OCI-LY3 (cell line): ENCODE data around the gene TECR.

Experiments used
- H2AFZ ChIP-seq: fragments of 200-600, 300-600 bp; shearing (Covaris generic); 2 replicates; pipeline ENCODE4 v1.6.0; 2014; ENCODE audit warnings: antibody characterized with exemption, low read depth, low read length
- H3K27ac ChIP-seq: fragments of 200-600, 300-600 bp; sonication (generic); 2 replicates; pipeline ENCODE4 v1.5.1; 2014; ENCODE audit warnings: mild to moderate bottlenecking, low read length, moderate library complexity, mixed read lengths
- H3K27me3 ChIP-seq: fragments of 200-600, 300-600 bp; sonication (generic); 2 replicates; pipeline ENCODE4 v1.6.1; 2014; ENCODE audit warnings: low read depth, low read length, mixed read lengths
- H3K36me3 ChIP-seq: fragments of 200-600, 300-600 bp; sonication (generic); replicated peaks from 2 replicates; pipeline ENCODE3; 2014; ENCODE audit warnings: low read depth, low read length, mixed read lengths
- H3K4me1 ChIP-seq: fragments of 300-600, 200-600 bp; sonication (generic); 2 replicates; pipeline ENCODE4 v1.6.1; 2014; ENCODE audit warnings: low read length, mixed read lengths
- H3K4me2 ChIP-seq: fragments of 200-600, 300-600 bp; sonication (generic); 2 replicates; pipeline ENCODE4 v1.6.1; 2014; ENCODE audit warnings: low read length, mixed read lengths
- H3K4me3 ChIP-seq: fragments of 300-600, 200-600 bp; sonication (generic); 2 replicates; pipeline ENCODE4 v1.5.1; 2014; ENCODE audit warnings: antibody characterized with exemption, mild to moderate bottlenecking, low read length, moderate library complexity
- H3K79me2 ChIP-seq: fragments of 300-600, 200-600 bp; shearing (Covaris generic); 2 replicates; pipeline ENCODE4 v1.6.1; 2014; ENCODE audit warnings: mild to moderate bottlenecking, low read length, mixed read lengths
- H3K9ac ChIP-seq: fragments of 300-600, 200-600 bp; shearing (Covaris generic); 2 replicates; pipeline ENCODE4 v1.6.0; 2014; ENCODE audit warnings: mild to moderate bottlenecking, low read length, moderate library complexity
- H3K9me3 ChIP-seq: fragments of 200-600, 300-600 bp; shearing (Covaris generic); 2 replicates; pipeline ENCODE4 v1.6.1; 2014; ENCODE audit warnings: low read length, mixed read lengths; ENCODE audit not compliant: insufficient read depth
- H4K20me1 ChIP-seq: fragments of 200-600, 300-600 bp; sonication (generic); 2 replicates; pipeline ENCODE4 v1.6.1; 2016; ENCODE audit warnings: low read length, mixed read lengths; ENCODE audit not compliant: insufficient read depth
- CTCF ChIP-seq: fragments of 200-600, 300-600 bp; sonication (generic); IDR thresholded peaks from 2 replicates; pipeline ENCODE4 v1.5.1; 2014; ENCODE audit warnings: antibody characterized with exemption, low read length, low read depth
- EZH2phosphoT487 ChIP-seq: fragments of 200-600 bp; shearing (Covaris generic); IDR thresholded peaks from 2 replicates; pipeline ENCODE4 v1.6.1; 2018; ENCODE audit warnings: antibody characterized with exemption, mixed run types, low read depth

Gene TECR

GRCh38 chr19:14528419-14529253 is 758 bp upstream of the TECR start:
- peak overlapping the region; percentile 76 for H3K4me3 ChIP-seq
- peak overlapping the region; percentile 47 for H3K9ac ChIP-seq
- H3K27me3 ChIP-seq: no peaks in the 10 kb centered on the region
- H3K9me3 ChIP-seq: no peaks in the 10 kb centered on the region
- peaks cover 10% of the 10 kb centered on the region for H4K20me1 ChIP-seq
- H3K4me2 ChIP-seq: peak overlapping the region; percentile 73
- peaks cover 14% of the 10 kb centered on the region for H3K36me3 ChIP-seq
- peaks cover 40% of the 10 kb centered on the region for H3K79me2 ChIP-seq
- peak overlapping the region; percentile 56; the same call in 1 of the 2 replicates for H2AFZ ChIP-seq
- no peak overlapping the region for H3K27ac ChIP-seq
- H3K4me1 ChIP-seq: peaks cover 11% of the 10 kb centered on the region
- TF ChIP-seq CTCF: no peak
- TF ChIP-seq EZH2phosphoT487: no peak

- TF ChIP-seq EZH2phosphoT487 (no peak), CTCF (no peak)
- Histone ChIP-seq H2AFZ (peak overlapping the region; percentile 59; the same call in 1 of the 2 replicates), H3K27me3 (no peaks in the 10 kb centered on the region), H3K4me3 (peak overlapping the region; percentile 87), H3K9ac (peak overlapping the region; percentile 80), H3K27ac (peak overlapping the region; percentile 72), H3K79me2 (peaks cover 51% of the 10 kb centered on the region), H3K4me2 (peak overlapping the region; percentile 72), H4K20me1 (peaks cover 10% of the 10 kb centered on the region), H3K36me3 (peaks cover 22% of the 10 kb centered on the region), H3K9me3 (no peaks in the 10 kb centered on the region), H3K4me1 (peaks cover 11% of the 10 kb centered on the region)
Observed at GRCh38 chr19:14530005-14530348, 583 bp downstream of the TECR start.

- Histone ChIP-seq H3K9ac (peak overlapping the region; percentile 80), H3K27me3 (no peaks in the 10 kb centered on the region), H3K4me1 (peaks cover 11% of the 10 kb centered on the region), H3K4me3 (peak overlapping the region; percentile 87), H3K79me2 (peaks cover 54% of the 10 kb centered on the region), H3K27ac (peak overlapping the region; percentile 72), H3K4me2 (peak overlapping the region; percentile 72), H3K9me3 (no peaks in the 10 kb centered on the region), H4K20me1 (peaks cover 10% of the 10 kb centered on the region), H3K36me3 (peaks cover 22% of the 10 kb centered on the region), H2AFZ (no peak overlapping the region)
- no peak for TF ChIP-seq EZH2phosphoT487
- TF ChIP-seq CTCF: no peak
Observed at GRCh38 chr19:14530506-14530905, 1.1 kb downstream of the TECR start.

- Histone ChIP-seq H3K27me3 (no peaks in the 10 kb centered on the region), H3K9ac (no peak overlapping the region), H3K79me2 (peaks cover 79% of the 10 kb centered on the region), H3K9me3 (no peaks in the 10 kb centered on the region), H3K4me2 (no peak overlapping the region), H3K36me3 (peaks cover 22% of the 10 kb centered on the region), H4K20me1 (peaks cover 34% of the 10 kb centered on the region), H3K4me3 (no peak overlapping the region), H2AFZ (no peak overlapping the region), H3K4me1 (peaks cover 11% of the 10 kb centered on the region), H3K27ac (no peak overlapping the region)
- TF ChIP-seq CTCF (no peak), EZH2phosphoT487 (no peak)
Observed at GRCh38 chr19:14533450-14533849, 4.1 kb downstream of the TECR start.
